H1 (cell line): ENCODE measurements around the gene KRTAP4-9. TPM values are rescaled to one million over a fixed set of nuclear protein-coding genes. Genes with fewer than 3 reads are reported as not detected.

Source experiments
- ASH2L ChIP-seq: fragments of 200-600, 300-600 bp; sonication (generic); IDR thresholded peaks from one replicate; pipeline ENCODE4 v1.7.1; 2017; ENCODE audit warnings: low read length
- CHD2 ChIP-seq: IDR thresholded peaks from 2 replicates; pipeline ENCODE4 v1.6.1; 2012; ENCODE audit warnings: low read length, improper control_type of control experiment
- TAF1 ChIP-seq: IDR thresholded peaks from 2 replicates; pipeline ENCODE4 v1.6.1; 2011; ENCODE audit warnings: mild to moderate bottlenecking, low read depth, low read length
- polyA plus RNA-seq, 7 experiments: library from polyadenylated mRNA; depleted of rRNA in 3 of 7; stranded (reverse) in 5 of 7; unstranded in 2 of 7; fragments of >200 nt in 5 of 7; fragments of 200-250 nt in 2 of 7; gene quantifications; 1 replicate in 5 of 7; 2 replicates in 1 of 7; 4 replicates in 1 of 7; pipeline versions ENCODE4 v1.2.1 to v1.2.3, GENCODE V29; 2011 to 2013; ENCODE audit warnings: missing spikeins in 2 of 7, mixed read lengths in 2 of 7
- total RNA-seq: library from RNA; stranded (reverse); fragmentation: NEBNext Ultra II Directional; extraction: Animal tissue kit (Norgen Biotek cat#: 25700); gene quantifications from 2 replicates; pipeline ENCODE4 v1.2.1, GENCODE V29; 2021

The KRTAP4-9 gene
- total and polyA plus RNA-seq, 2 of the 8 experiments (the other 6 are each of a cell fraction or from before 2014, with no cell fraction given) = not detected

DNA sequence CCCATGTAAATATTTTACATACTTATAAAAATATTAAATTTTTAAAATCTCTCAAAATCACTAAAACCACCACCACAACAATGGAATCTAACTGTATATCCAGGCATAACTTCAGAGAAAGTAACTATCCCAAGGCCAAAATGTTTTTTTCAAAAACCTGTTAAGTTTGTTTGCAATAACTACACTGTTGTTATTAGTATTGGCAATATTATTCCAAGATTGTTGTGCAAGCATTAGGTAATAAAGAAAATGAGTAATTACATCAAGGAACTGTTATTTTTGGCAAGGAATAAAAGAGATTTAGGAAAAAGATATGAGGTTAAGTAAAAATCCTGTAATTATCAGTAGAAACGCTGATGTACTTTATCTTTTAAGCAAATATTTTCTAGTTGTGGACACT is 22.2 kb downstream of the KRTAP4-9 start (continued):
- TF ChIP-seq ASH2L (no peak), CHD2 (no peak), TAF1 (no peak)
